Measurements from ENCODE around the gene DTX3.
"Not testable (repeated sequence)": the region's sequence is repeated elsewhere in the genome, so short reads cannot be mapped to it uniquely, and the experiment has no call there.

The DTX3 gene

DNA sequence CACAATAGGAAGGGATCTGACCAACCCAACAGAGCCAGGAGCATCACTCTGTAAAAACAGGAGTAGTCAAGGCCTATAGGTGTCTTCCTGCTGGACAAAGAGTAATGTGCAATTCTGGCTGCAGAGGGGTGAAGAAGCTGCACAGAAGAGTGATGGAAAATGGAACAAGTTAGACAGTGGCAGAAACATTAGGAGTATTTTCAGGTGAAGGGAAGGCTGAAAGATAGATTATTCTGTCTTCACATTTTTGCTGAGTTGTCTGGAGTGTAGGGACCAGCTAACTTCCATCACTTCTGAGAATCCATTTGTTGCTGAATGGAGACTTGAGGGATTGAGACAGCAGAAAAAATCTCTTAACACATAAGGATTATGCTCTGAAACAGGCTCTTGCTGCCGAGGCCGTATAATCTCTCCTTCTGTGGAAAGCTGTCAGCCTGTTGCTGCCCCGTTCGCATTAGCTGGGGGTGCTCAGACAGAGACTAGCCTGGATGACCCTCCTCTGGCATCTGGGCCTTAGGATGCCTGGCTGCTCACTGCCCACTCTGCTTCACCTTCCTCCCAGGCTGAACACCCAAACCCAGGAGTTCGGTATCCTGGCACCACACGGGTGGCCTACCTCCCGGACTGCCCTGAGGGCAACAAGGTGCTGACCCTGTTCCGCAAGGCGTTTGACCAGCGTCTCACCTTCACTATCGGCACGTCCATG, 3.5 kb downstream of the DTX3 start:
- no peak for DNase-seq (ENCODE audit: low read depth in 2 of 2)

DNA sequence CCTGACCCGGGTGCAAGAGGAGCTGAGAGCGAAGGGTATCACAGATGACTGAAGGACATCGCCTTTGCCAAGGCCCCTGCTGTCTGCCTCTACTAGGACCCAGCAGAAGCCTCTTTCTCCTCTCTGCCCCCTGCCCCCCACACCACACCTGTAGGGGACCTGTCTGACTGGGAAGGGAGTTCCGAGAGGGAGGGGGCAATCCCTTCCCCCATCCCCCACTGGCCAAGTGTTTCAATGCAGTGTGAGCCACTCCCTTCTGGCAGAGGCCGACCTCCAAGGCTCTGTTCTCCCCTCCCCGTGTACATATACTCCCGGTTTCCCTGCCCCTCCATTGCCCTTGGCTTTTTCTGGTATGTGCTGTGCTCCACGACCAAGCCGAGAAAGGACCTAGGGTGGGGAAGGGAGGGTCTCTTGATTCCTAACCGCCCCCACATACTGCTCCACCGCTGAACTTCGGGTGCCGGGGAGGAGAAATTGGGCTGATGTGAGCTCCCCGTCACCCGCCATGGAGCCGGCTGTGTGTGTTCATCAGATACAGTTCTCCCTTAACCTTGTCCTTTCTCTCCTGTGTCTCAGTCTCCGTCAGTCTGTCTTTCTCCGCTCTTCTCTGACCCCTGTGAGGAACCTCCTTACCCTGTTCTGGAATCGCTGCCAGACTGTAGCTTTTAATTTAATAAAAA, 4.6 kb downstream of the DTX3 start:
- DNase-seq (ENCODE audit: low read depth in 2 of 2) = no peak

DNA sequence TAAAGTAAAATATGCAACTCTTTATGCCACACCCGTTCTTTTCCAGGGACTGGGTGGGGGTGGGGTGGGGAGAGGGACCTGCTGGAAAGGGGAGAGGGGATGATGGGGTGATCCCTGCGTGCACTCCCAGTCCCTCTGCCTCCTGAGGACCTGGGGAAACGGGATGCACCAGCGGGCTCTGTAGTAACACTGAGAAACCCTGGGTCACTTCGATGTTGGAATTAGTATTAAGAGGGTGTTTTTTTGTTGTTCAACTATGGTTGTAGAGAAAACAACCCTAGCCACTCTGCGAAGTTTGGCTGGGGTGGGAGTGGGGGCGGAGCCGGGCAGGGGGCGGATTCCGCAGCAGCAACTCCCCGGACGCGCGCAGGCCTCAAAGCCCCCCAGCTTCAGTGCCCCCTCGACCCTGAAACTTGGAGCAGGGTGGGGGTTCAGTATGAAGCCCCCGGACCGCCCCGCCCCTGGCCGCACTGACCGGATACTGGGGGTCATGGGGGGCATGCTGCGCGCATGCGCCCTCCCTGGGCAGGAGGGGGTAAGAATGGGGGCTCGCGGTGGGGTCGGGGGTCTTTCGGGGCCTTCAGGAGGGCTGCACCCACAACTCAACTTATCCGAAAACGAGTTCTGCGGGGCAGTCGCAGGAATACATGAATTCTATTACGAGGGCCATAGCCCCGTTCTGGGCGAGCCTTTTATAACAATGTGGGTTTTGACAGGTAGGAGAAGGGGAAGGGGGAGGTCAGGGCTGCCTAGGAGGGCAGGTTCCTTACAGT, 5.3 kb downstream of the DTX3 start:
- no peak for DNase-seq (ENCODE audit: low read depth in 2 of 2)

DNA sequence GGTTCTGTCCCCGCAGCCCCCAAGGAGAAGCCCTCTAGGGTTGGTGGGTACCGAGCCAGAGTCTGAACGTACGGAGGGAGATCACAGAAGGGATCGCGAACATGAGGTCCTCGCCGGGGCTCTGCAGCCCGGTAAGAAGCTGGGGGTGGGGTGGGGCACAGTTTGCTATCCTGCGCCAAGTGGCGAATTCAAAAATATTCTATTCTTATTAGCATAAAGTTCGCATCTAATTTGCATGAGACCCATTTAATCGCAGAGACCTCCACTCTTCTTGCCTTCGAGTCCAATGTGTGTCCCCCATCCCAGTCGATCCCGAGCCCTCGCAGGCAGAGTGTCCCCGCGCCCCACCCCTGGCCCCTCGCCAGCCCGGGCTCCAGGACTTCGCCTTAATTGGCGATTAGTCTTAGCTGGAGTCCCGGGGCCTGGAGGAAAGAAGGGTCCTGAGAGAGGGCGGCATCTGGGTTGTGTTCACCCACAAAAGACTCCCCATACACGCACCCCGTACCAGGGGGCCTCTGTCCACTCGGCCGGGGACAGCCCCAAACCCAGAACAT, 6.0 kb downstream of the DTX3 start:
- DNase-seq (ENCODE audit: low read depth in 2 of 2) = no peak

DNA sequence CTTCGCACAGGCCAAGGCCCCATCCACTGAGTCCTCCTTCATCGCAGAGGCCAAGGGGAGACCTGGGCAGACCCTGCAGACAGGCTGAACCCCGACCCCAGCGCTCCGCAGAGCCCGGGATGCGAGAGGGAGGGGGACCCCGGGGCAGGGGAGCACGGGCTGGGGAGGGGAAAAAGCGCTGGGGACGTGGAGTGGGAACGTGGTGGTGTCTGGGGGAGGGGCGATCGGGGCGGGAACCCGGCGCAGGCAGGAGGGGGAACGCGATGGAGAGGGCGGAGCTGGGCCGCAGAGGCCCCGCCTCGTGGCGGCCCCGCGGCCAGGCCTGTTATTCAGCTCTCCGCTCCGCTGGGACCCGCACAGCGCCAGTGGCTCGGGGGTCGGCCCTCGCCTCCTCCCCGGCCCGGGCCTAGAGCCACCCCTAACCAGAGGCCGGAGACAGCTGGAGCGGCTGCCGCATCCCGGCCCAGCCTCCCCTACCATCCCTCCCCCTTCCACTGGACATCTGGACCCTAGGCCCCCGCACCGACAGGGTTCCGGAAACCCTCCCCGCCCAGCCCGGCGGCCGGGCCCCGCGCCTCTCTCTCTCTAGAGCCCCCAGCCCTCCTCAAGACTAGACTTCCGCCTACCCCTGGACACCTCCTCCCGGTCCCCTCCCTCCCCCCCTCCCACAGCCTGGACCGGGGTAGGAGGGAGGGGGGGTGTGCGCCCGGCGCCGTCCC, 6.6 kb downstream of the DTX3 start, which contains the start of gene ARHGEF25:
ARHGEF25 (plus strand) TSS at position 328 of the 719 bp plus-strand sequence. CDS start 460 bp downstream, outside the sequence.
- peak; percentile 24 to 39 for DNase-seq (ENCODE audit: low read depth in 2 of 2)

DNA sequence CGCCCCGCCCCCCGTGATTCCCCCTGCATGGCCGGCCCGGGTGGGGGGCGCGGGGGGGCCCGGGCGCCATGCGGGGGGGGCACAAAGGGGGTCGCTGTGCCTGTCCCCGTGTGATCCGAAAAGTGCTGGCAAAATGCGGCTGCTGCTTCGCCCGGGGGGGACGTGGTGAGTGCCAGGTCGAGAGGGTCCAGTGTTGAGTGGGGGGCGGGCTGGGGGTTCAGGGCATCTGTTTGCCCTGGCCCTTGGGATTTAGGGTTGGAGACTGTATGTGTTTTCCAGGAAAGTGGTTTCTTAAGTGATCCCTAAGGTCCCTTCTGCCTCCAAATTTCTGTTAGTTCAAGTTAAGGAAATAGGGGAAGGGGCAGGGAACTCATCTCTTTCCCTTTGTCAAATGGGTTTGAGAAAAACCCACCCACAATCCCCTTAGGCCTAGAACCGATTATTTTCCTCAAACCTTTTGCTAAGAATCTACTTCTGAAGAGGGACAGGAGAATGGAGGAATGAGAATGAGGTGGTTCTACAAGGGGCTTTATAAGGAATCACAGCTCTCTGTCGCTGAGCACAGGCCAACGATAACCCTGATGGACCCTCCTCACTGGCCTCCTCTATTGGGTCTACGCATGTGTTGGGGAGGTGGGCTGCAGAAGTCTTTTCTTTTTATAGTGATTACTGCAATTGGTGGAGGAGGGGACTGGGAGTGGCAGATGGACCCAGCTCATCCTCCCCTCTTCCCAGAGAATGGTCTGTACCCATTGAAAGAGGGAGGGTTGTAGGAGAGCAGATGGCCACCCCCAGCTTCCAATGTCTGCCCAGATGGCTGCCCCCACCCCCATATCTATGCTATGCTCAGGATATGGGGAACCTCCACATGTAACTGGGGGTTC, 7.4 kb downstream of the DTX3 start:
- no peak for DNase-seq (ENCODE audit: low read depth in 2 of 2)

DNA sequence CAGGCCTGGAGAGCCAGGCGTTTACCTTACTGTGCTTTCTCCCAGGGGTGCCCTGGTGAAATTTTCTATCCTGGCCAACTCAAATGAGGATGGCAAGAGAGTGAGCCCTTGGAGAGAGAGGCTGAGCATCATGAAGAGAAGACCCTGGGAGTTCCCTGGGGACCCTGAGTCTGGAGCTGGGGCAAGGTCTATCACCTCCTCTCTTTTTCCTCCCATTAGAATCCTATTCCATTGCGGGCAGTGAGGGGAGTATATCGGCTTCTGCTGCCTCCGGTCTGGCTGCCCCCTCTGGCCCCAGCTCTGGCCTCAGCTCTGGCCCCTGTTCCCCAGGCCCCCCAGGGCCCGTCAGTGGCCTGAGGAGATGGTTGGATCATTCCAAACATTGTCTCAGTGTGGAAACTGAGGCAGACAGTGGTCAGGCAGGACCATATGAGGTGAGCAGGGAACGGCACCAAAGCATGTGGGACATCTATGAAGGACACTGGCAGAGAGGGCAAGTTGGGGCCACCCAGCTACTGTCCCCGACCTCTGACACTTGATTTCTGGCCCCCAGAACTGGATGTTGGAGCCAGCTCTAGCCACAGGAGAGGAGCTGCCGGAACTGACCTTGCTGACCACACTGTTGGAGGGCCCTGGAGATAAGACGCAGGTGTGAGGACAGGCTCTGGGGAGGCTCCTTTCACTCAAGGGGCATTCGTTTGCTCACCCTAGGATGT, 8.2 kb downstream of the DTX3 start:
- DNase-seq (ENCODE audit: low read depth in 2 of 2) = no peak

DNA sequence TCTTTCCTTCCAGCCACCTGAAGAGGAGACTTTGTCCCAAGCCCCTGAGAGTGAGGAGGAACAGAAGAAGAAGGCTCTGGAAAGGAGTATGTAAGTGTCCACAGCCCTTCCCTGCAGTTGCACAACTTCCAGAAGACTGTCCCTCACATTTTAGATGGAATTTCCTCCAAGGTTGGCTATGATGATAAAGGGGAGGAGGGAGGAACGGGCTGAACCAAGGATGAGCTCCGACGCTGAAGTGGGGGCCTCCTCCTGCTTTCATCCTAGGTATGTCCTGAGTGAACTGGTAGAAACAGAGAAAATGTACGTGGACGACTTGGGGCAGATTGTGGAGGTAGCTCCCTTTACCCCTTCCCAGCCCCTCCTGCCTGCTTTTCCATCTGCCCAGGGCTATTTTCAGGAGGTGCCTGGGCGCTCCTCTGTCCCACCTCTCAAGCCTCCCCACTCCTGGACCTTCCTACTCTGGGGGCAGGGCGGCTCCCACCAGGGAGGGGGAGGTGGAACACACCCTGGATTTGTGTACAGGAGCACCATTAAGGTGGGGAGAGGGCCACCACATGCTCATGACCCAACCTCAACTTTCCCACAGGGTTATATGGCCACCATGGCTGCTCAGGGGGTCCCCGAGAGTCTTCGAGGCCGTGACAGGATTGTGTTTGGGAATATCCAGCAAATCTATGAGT, 8.9 kb downstream of the DTX3 start:
- no peak for DNase-seq (ENCODE audit: low read depth in 2 of 2)

DNA sequence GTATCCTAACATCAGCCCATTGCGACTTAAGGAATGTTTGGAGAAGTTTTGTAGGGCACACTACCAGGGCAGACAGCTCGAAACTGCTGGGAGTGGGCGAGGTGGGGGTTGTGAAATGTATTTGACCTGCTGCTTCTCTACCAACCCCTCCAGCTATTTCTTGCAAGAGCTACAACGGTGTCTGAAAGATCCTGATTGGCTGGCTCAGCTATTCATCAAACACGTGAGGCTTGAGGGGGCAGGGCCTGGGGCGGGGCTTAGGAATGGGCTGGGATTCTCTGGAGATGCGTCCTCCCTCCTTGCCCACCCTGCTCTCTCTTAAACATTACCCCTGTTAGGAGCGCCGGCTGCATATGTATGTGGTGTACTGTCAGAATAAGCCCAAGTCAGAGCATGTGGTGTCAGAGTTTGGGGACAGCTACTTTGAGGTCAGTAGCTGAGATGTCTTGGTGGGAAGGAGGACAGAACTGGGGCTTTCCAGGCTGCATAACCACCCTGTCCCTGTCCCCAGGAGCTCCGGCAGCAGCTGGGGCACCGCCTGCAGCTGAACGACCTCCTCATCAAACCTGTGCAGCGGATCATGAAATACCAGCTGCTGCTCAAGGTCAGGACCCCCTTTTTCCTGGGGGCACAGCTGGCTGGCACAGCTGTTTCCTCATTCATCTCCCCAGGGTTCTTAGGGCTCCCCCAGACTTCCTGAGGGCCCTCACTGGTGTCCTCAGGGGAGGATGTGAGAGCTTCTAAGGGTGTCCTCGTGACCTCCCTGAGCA, 9.7 kb downstream of the DTX3 start:
- DNase-seq (ENCODE audit: low read depth in 2 of 2) = no peak

DNA sequence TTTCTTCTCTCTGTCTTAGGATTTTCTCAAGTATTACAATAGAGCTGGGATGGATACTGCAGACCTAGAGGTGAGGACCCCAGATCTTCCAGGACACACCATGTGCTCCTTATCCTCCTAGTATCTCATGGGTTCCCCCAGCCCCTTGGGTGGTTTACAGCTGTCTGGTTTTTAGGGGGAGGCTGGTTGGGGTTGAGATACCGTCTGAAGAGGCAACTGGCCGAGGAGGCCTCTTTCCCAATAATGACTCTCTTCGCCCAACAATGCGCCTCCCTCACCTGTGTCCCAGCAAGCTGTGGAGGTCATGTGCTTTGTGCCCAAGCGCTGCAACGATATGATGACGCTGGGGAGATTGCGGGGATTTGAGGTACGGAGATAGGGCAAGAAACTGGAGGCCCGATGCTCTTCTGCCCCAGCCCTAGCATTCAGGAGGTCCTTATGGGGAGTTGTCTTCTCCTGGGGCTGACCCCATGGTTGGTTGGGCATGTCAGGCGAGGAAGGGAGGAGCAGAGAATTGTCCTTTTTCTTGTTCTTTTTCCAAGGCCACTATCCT, 10.4 kb downstream of the DTX3 start:
- DNase-seq (ENCODE audit: low read depth in 2 of 2) = no peak

DNA sequence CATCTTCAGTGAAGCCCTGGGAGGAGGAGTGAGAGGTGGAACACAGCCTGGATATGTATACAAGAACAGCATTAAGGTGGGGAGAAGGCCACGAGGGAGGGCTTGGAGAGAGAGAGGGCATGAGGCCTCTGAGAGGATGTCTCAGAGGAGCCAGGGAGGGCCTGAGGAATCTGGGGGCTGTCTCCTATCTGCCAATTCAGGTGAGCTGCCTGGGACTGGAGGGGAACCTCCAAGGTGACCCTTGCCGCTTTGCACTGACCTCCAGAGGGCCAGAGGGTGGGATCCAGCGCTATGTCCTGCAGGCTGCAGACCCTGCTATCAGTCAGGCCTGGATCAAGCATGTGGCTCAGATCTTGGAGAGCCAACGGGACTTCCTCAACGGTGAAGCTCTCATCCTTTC, 11.0 kb downstream of the DTX3 start:
- DNase-seq (ENCODE audit: low read depth in 2 of 2) = no peak

DNA sequence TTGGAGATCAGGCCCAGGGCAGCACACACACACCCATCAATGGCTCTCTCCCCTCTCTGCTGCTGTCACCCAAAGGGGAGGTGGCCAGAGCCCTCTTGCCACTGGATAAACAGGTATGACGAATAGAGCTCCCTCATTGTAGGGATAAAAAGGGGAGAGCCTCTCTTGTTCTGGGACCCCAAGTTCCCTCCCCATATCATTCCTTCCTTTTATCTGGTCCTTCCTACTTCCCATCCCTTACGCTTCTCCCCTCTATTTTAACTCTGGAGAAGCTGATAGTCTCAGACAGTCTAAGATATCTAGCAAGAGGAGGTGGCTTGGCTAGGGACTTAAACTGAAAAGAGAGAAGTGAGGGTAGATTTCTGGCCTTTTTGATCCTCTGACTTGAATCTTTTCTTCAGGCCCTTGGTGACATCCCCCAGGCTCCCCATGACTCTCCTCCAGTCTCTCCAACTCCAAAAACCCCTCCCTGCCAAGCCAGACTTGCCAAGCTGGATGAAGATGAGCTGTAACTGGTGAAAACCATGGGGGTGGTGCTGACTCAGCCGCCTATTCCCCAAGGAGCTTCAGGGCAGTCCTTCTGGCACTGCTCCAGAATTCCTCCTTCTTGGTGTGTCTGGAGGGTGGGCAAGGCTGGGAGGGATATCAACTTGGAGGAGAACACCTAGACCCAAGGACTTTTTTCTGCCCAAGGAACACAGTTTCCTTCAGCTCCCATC, 11.9 kb downstream of the DTX3 start:
- no peak for DNase-seq (ENCODE audit: low read depth in 2 of 2)

DNA sequence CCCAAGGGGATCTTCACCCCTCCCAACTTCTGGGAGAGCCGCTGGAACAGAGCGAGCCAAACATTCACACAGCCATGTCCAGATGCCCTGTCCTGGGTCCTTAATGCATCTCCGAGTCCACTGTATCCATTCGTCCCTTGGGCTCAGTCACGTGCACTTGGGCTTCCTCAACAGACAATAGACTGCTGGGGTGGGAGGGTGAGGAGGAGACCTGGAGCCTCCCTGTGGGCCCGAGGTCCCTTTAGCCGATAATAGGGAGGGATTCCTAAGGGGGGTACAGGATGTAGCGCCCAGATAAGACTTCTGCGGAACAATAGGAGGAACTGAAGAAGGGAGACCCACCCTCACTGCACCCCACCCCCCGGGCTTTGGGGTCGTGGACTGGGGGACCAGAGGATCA, 13.3 kb downstream of the DTX3 start:
- DNase-seq (ENCODE audit: low read depth in 2 of 2) = no peak

DNA sequence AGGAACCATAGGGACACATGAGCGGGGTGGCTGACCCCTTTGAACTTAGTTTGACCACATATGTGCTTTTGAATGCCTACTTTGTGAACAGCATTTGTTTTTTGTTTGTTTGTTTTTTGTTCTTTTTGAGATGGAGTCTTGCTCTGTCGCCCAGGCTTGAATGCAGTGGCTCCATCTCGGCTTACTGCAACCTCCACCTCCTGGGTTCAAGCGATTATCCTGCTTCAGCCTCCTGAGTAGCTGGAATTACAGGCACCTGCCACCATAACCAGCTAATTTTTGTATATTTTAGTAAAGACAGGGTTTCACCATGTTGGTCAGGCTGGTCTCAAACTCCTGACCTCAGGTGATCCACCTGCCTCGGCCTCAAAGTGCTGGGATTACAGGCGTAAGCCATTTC, 13.8 kb downstream of the DTX3 start:
- not testable (repeated sequence) for DNase-seq (ENCODE audit: low read depth in 2 of 2)

DNA sequence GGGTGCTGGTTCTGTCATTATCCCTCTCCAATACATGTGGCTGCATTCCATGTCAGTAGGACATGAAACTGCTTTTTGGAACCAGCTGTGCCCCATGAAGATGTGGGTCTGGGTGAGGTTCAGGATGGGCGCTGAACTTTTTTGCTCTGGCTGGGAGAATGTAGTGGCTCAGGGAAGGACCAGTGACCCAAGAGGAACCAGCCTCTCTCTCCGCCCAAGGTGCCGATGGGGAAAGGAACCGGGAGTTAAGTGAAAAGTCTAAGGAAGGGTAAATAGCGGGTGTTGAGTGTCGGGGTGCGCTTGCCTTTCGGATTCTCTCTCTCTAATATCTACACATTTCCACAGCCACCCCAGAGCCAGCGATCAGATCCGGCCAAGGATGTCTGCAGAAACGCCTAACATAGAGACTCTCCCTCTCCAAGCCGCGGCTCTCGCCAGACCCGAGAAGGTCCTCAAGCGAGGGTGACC, 14.4 kb downstream of the DTX3 start:
- no peak for DNase-seq (ENCODE audit: low read depth in 2 of 2)

DNA sequence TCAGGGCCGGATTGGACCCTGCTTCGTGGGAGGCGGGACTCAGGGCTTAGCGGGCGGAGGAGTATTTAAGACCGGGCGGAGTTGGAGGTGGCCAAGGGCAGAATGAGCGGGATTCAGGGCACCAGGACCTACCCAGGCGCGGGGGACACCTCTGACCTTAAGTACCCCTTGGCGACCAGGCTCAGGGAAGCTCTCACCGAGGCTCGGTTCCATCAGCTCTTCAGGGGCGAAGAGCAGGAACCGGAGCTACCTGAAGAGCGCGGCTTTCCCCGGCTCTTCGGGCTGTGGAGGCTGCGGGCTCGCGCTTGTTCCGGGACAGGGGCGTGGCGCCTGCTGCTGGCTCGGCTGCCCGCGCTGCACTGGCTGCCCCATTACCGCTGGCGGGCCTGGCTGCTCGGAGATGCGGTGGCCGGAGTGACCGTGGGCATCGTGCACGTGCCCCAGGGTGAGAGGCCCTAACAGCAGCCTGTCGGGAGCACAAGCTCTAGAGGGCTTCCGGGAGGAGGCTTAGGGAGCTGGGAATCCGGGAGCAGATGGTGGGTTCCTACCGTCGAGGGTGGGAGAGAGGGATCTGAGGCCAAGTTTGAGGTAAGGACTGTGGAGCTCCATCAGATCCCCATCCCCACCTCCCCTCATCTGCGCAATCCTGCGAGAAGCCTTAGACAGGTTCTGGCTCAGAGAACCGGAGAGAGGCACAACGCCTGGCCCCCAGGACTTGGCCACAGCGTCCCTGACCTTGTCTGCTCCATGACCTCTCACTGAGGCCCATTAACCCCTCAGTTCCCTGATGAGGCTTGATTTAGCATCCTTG, 15.0 kb downstream of the DTX3 start:
- DNase-seq (ENCODE audit: low read depth in 2 of 2) = no peak

Data from fibroblast of skin of left biceps (primary cell).